Measurements from ENCODE around the gene GNB5.

DNA sequence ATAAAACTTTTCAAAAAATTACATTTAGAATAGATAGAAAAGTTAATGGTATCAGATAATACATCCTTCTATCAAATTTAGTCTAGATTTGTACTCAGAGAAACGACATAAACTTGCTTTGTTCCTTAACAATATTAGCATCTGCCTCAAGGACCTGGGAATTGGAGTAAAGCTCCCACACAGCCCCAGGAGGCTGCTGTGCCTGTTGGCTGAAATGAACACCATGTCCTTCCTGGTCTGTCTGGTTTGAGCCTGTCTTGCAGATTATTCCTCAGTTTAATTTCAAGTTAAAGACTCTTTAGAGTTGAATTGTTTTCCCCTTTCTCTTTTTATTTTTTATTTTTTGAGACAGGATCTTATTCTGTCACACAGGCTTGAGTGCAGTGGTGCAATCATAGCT, 19.4 kb downstream of the GNB5 start:
- no peak for TF ChIP-seq POLR2A (IDR thresholded peaks at IDR 0.05)
- TF ChIP-seq, protein P1, sequence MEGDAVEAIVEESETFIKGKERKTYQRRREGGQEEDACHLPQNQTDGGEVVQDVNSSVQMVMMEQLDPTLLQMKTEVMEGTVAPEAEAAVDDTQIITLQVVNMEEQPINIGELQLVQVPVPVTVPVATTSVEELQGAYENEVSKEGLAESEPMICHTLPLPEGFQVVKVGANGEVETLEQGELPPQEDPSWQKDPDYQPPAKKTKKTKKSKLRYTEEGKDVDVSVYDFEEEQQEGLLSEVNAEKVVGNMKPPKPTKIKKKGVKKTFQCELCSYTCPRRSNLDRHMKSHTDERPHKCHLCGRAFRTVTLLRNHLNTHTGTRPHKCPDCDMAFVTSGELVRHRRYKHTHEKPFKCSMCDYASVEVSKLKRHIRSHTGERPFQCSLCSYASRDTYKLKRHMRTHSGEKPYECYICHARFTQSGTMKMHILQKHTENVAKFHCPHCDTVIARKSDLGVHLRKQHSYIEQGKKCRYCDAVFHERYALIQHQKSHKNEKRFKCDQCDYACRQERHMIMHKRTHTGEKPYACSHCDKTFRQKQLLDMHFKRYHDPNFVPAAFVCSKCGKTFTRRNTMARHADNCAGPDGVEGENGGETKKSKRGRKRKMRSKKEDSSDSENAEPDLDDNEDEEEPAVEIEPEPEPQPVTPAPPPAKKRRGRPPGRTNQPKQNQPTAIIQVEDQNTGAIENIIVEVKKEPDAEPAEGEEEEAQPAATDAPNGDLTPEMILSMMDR (IDR thresholded peaks at IDR 0.05), result no peak
- TF ChIP-seq POLR2AphosphoS5 (IDR thresholded peaks at IDR 0.05), result no peak
- TF ChIP-seq EP300 (IDR thresholded peaks at IDR 0.05; ENCODE audit: low read depth), result no peak
